HG03571 (cell line): ENCODE data around the gene LGMN.

ENCODE experiments used
- ATAC-seq: cut with Tn5 transposase; IDR thresholded peaks from one replicate; pipeline ENCODE4 v1.9.1; 2021; ENCODE audit not compliant: unreplicated experiment

LGMN gene

GRCh38 chr14:92656306-92657081, 91.9 kb downstream of the LGMN start:
- no peak for ATAC-seq

DNA sequence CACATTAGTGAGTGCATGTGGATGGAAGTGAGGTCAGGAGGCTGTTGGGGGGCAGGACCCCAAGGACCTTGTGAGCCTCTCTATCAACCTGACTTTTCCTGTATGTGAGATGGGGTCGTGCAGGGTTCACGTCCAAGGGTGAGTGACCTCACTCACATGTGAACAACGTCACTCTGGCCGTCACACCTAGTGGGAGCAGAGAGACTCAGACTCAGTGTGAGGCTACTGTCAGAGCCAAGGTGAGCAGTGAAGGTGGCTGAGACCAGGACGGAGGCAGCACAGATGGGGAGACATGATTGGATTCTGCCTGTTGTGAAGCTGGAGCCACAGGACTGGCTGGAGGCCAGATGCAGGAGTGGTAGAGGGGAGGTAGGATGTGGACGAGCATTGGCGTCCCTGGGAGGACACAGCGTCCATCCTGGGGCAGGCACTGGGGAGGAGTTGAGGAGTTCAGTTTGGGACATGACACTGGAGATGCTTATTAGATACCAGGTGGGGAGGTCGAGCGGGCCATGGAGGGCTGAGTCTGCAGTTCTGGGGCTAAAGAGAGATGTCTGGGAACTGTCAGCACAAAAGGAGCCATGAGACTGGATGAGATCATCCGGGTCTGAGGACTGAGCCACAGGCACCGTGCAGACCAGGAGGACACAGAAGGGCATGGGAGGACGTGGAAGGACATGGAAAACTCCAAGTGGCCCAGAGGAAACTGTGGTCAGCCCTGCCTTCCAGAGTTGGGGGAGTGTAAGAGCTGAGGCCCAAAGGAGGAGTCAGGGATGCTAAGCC, 92.8 kb downstream of the LGMN start:
- no peak for ATAC-seq

DNA sequence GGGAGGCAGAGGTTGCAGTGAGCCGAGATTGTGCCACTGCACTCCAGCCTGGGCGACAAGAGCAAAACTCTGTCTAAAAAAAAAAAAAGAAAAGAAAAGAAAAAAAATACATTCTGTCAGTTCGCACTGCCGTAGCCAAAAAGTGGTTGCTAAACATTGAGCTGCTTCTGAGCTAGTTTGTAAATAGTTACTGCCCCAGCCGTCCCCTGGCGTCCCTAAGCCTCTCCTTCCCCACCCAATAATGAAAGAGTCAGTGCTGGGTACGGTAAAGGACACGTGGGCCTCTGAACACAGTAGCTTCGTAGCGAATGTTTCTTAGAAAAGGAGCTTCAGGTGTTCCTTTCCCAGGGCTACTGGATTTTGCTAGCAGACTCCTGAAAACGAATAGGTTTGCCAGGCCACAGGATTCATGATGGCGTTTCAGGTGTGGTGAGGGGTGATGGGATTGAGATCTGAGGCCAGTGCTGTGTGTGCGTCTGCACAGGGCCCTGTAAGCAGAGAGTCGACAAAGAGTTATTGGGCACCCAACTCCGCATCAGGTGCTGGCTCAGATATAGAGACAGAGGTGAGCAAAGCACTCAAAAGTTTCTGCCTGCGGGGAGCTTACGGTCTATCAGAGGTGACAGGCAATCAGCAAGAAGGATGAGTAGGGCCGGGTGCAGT, 94.1 kb downstream of the LGMN start:
- ATAC-seq = no peak
